Lung (tissue), 12 donors: ENCODE measurements around the gene STAC. TPM values are rescaled to one million over a fixed set of nuclear protein-coding genes. Genes with fewer than 3 reads are reported as not detected.

Source experiments
- ATAC-seq: fragments of 200-7000 bp; cut with Tn5 transposase; one replicate; pipeline ENCODE4 v1.9.1; 2020; ENCODE audit warnings: moderate number of reproducible peaks; ENCODE audit not compliant: insufficient read depth, low FRiP score
- DNase-seq, 3 donors: peaks; one replicate each; pipeline ENCODE4 v3.0.0-alpha.2; 2013 to 2017
- H3K27ac ChIP-seq, 2 donors: one replicate each; pipeline ENCODE4 v1.5.1; 2013; ENCODE audit warnings: mild to moderate bottlenecking in 2 of 2, moderate library complexity in 2 of 2, control low read depth in 1 of 2, inconsistent platforms in 1 of 2, low read depth in 1 of 2, low read length in 1 of 2
- H3K27me3 ChIP-seq, 3 donors: one replicate each; pipeline ENCODE4 v1.5.1; 2013; ENCODE audit warnings: low read length in 2 of 3; ENCODE audit not compliant: control insufficient read depth in 3 of 3, insufficient read depth in 3 of 3
- H3K36me3 ChIP-seq, 4 donors: one replicate each; pipeline ENCODE4 v1.5.1; 2013; ENCODE audit warnings: low read length in 4 of 4, mild to moderate bottlenecking in 1 of 4, moderate library complexity in 1 of 4; ENCODE audit not compliant: control insufficient read depth in 4 of 4, insufficient read depth in 4 of 4
- H3K4me1 ChIP-seq, 5 donors: one replicate each; pipeline ENCODE4 v1.5.1; 2013; ENCODE audit warnings: low read length in 5 of 5, mild to moderate bottlenecking in 2 of 5, moderate library complexity in 1 of 5; ENCODE audit not compliant: control insufficient read depth in 5 of 5, insufficient read depth in 5 of 5
- H3K4me3 ChIP-seq: one replicate; pipeline ENCODE4 v1.5.1; 2013; ENCODE audit warnings: mild to moderate bottlenecking, control low read depth, moderate library complexity
- H3K9ac ChIP-seq, 2 donors: one replicate each; pipeline ENCODE4 v1.5.1; 2013; ENCODE audit warnings: low read length in 2 of 2, control low read depth in 1 of 2; ENCODE audit not compliant: insufficient read depth in 1 of 2
- H3K9me3 ChIP-seq, 4 donors: one replicate each; pipeline ENCODE4 v1.5.1; 2013; ENCODE audit warnings: low read length in 3 of 4, mild to moderate bottlenecking in 1 of 4, moderate library complexity in 1 of 4; ENCODE audit not compliant: control insufficient read depth in 4 of 4, insufficient read depth in 3 of 4
- CTCF ChIP-seq: IDR thresholded peaks from 2 replicates; pipeline ENCODE4 v1.5.1; 2012; ENCODE audit warnings: mild to moderate bottlenecking; ENCODE audit errors: control extremely low read depth, extremely low read depth
- WGBS, 2 donors: extraction: QIAGEN DNeasy Blood & Tissue Kit; methylation state at CpG; one replicate each; pipeline ENCODE4 v1.1.7; 2013; 5-methylcytosine and 5-hydroxymethylcytosine counted together
- polyA plus RNA-seq, 2 donors: library from polyadenylated mRNA; stranded (reverse); fragments of 200-250 nt; gene quantifications; one replicate each; pipeline ENCODE4 v1.2.1, GENCODE V29; 2013
- total RNA-seq, 2 donors: library from RNA; depleted of rRNA in 1 of 2; stranded (reverse); fragments of >200 nt in 1 of 2; gene quantifications; one replicate each; pipeline ENCODE4 v1.2.1, GENCODE V29; 2014 to 2021
- donor health status: control.
- donor health status: control.
- donor health status: Bipolar disorder and iron deficiency.
- donor health status: healthy.
- donor health status: DM: yes; HTN: yes; CAD: no.

Gene STAC
- total and polyA plus RNA-seq, 4 donors = 1.3 to 17.2 (median 5.7) TPM

- Histone ChIP-seq H3K9ac (no peak overlapping the region), H3K9me3 (no peaks in the 10 kb centered on the region), H3K36me3 (no peaks in the 10 kb centered on the region), H3K27ac (no peak overlapping the region), H3K27me3 (no peaks in the 10 kb centered on the region), H3K4me1 (peaks cover 0 to 2% (median 0%) of the 10 kb centered on the region in 5 donors), H3K4me3 (no peak overlapping the region)
- no peak for DNase-seq
- no peak for ATAC-seq
- TF ChIP-seq CTCF = no peak
- WGBS, 2 donors = 43 to 70% methylated on average over 2 of the region's 2 CpGs
Observed at GRCh38 chr3:36542186-36542585, 161.9 kb downstream of the STAC start.

GRCh38 chr3:36543276-36543997 lies 163.1 kb downstream of the STAC start:
- H3K27ac ChIP-seq = no peak overlapping the region
- ATAC-seq = no peak
- no peaks in the 10 kb centered on the region for H3K36me3 ChIP-seq
- no peak for TF ChIP-seq CTCF
- H3K9ac ChIP-seq = no peak overlapping the region
- no peak overlapping the region for H3K4me3 ChIP-seq
- DNase-seq = no peak
- WGBS, 2 donors = 71 to 86% methylated on average over 5 of the region's 5 CpGs
- H3K4me1 ChIP-seq = peaks cover 0 to 2% (median 0%) of the 10 kb centered on the region in 5 donors
- H3K27me3 ChIP-seq = no peaks in the 10 kb centered on the region
- no peaks in the 10 kb centered on the region for H3K9me3 ChIP-seq

DNA sequence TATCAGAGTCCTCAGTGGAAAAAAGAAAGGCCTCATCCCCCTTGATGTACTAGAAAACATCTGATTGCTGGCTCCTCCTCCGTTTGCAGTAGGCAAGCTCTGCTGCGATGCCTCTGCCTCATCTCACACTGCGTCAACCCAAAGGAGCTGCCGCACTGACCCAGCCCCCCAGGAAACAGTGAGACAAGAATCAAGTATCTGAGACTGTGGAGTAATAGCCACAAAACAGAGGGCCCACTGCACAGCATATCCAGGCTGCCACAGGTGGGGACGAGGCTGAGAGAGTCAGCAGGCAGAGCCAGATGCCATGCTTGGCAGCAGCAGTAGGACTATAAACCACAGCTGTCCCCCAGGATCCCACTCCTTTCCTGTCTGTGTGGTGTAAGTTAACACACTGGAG lies 165.9 kb downstream of the STAC start:
- no peaks in the 10 kb centered on the region for H3K36me3 ChIP-seq
- TF ChIP-seq CTCF = no peak
- H3K9me3 ChIP-seq = no peaks in the 10 kb centered on the region
- ATAC-seq (no peak), DNase-seq (no peak)
- H3K27ac ChIP-seq = no peak overlapping the region
- no peak overlapping the region for H3K9ac ChIP-seq
- peaks cover 0 to 2% (median 0%) of the 10 kb centered on the region in 5 donors for H3K4me1 ChIP-seq
- 58 to 79% methylated on average over 5 of the region's 5 CpGs for WGBS, 2 donors
- H3K4me3 ChIP-seq = no peak overlapping the region
- no peaks in the 10 kb centered on the region for H3K27me3 ChIP-seq

- H3K9me3 ChIP-seq = no peaks in the 10 kb centered on the region
- 85 to 93% methylated on average over 2 of the region's 2 CpGs for WGBS, 2 donors
- ATAC-seq (no peak), DNase-seq (no peak)
- no peak for TF ChIP-seq CTCF
- H3K4me3 ChIP-seq = no peak overlapping the region
- H3K27ac ChIP-seq = no peak overlapping the region
- H3K4me1 ChIP-seq = peaks cover 0 to 2% (median 0%) of the 10 kb centered on the region in 5 donors
- H3K27me3 ChIP-seq = no peaks in the 10 kb centered on the region
- no peak overlapping the region for H3K9ac ChIP-seq
- H3K36me3 ChIP-seq = no peaks in the 10 kb centered on the region
Observed at GRCh38 chr3:36548712-36549111, 168.4 kb downstream of the STAC start.
